ENCODE measurements around the gene ARHGEF12. TPM values are rescaled to one million over a fixed set of nuclear protein-coding genes. Genes with fewer than 3 reads are reported as not detected.
"Not testable (repeated sequence)": the region's sequence is repeated elsewhere in the genome, so short reads cannot be mapped to it uniquely, and the experiment has no call there.

The ARHGEF12 gene
- total RNA-seq, 4 donors from 2014 or later: 92.1 to 122 (median 104) TPM

DNA sequence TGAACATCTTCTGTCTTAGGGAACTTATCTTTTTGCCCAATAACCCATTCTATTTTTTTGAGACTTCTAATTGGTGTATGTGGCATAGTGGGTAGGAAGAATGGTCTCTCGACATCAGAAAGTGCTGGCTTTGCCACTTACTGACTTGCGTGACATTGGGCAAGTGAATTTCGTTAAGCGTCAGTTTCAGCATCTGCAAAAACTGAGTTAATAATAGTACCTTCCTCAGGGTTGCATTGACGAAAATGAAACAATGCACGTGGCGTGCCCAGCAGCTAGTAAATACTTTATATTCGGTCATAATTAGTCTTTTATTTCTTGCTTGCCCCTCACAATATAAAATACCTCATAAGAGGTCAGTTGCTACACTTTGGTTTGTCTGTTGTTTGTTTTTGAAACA, 162.9 kb downstream of the ARHGEF12 start:
- Histone ChIP-seq H3K27me3 (no peaks in the 10 kb centered on the region), H3K9me3 (no peaks in the 10 kb centered on the region), H3K36me3 (peaks cover 0 to 5% (median 0%) of the 10 kb centered on the region in 3 donors), H3K4me3 (no peak overlapping the region), H3K4me1 (peaks cover 0 to 5% (median 0%) of the 10 kb centered on the region in 4 donors), H3K27ac (no peak overlapping the region)
- DNase-seq (ENCODE audit: low spot score in 2 of 2): no peak
- TF ChIP-seq EP300 (IDR thresholded peaks at IDR 0.05): no peak
- TF ChIP-seq POLR2A (IDR thresholded peaks at IDR 0.05): no peak
- TF ChIP-seq CTCF (IDR thresholded peaks at IDR 0.05): no peak
- 85 to 86% methylated on average over 8 of the region's 8 CpGs for WGBS, 2 donors

- H3K36me3 ChIP-seq: peaks cover 0 to 3% (median 0%) of the 10 kb centered on the region in 3 donors
- TF ChIP-seq POLR2A (IDR thresholded peaks at IDR 0.05) (no peak), EP300 (IDR thresholded peaks at IDR 0.05) (no peak), CTCF (IDR thresholded peaks at IDR 0.05) (no peak)
- H3K4me3 ChIP-seq: no peak overlapping the region
- 78 to 91% methylated on average over 5 of the region's 5 CpGs for WGBS, 2 donors
- no peak for DNase-seq (ENCODE audit: low spot score in 2 of 2)
- peaks cover 0 to 5% (median 0%) of the 10 kb centered on the region in 4 donors for H3K4me1 ChIP-seq
- H3K27ac ChIP-seq: no peak overlapping the region
- H3K9me3 ChIP-seq: no peaks in the 10 kb centered on the region
- H3K27me3 ChIP-seq: peaks cover 0 to 6% of the 10 kb centered on the region in 2 donors
These were observed 163.6 kb downstream of the ARHGEF12 start for GRCh38 chr11:120499859-120500258.

DNA sequence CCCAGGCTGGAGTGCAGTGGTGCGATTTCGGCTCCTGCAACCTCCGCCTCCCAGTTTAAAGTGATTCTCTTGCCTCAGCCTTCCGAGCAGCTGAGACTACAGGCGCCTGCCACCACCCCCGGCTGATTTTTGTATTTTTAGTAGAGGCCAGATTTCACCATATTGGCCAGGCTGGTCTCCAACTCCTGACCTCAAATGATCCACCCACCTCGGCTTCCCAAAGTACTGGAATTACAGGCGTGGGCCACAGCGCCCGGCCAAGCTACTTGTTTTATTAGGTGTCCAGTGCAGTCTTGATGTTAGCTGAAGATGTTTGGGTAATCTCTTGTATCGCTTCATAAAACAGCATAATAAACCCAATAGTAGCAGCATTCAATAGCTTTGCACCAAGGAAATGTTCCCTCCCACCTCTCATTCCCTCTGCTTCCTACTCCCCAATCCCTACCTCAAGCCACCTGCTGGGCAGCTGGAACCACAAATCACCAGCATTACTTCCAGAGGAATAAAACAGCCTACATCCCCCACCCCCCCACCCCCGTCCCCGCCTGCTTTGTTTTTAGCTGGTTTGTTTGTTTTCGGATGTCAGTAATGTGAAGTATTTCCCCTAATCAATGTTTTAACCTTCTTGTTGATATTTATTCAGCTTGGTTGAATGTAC, 164.3 kb downstream of the ARHGEF12 start:
- Histone ChIP-seq H3K4me3 (no peak overlapping the region), H3K4me1 (peaks cover 0 to 5% (median 0%) of the 10 kb centered on the region in 4 donors), H3K27ac (no peak overlapping the region), H3K27me3 (peaks cover 0 to 13% of the 10 kb centered on the region in 2 donors), H3K9me3 (no peaks in the 10 kb centered on the region), H3K36me3 (no peaks in the 10 kb centered on the region)
- WGBS, 2 donors: 36 to 42% methylated on average over 13 of the region's 14 CpGs
- DNase-seq (ENCODE audit: low spot score in 2 of 2): peak in 1 of 2 donors; percentile 23
- TF ChIP-seq EP300 (IDR thresholded peaks at IDR 0.05) (no peak), POLR2A (IDR thresholded peaks at IDR 0.05) (no peak), CTCF (IDR thresholded peaks at IDR 0.05) (no peak)

- peaks cover 0 to 20% of the 10 kb centered on the region in 2 donors for H3K27me3 ChIP-seq
- no peak overlapping the region for H3K4me3 ChIP-seq
- no peak for DNase-seq (ENCODE audit: low spot score in 2 of 2)
- no peaks in the 10 kb centered on the region for H3K36me3 ChIP-seq
- no peak for TF ChIP-seq EP300 (IDR thresholded peaks at IDR 0.05)
- TF ChIP-seq CTCF (IDR thresholded peaks at IDR 0.05): no peak
- no peak for TF ChIP-seq POLR2A (IDR thresholded peaks at IDR 0.05)
- WGBS, 2 donors: 46 to 48% methylated on average over 2 of the region's 2 CpGs
- H3K9me3 ChIP-seq: no peaks in the 10 kb centered on the region
- no peak overlapping the region for H3K27ac ChIP-seq
- H3K4me1 ChIP-seq: peaks cover 0 to 5% (median 0%) of the 10 kb centered on the region in 4 donors
These were observed 165.2 kb downstream of the ARHGEF12 start for GRCh38 chr11:120501440-120501839.

DNA sequence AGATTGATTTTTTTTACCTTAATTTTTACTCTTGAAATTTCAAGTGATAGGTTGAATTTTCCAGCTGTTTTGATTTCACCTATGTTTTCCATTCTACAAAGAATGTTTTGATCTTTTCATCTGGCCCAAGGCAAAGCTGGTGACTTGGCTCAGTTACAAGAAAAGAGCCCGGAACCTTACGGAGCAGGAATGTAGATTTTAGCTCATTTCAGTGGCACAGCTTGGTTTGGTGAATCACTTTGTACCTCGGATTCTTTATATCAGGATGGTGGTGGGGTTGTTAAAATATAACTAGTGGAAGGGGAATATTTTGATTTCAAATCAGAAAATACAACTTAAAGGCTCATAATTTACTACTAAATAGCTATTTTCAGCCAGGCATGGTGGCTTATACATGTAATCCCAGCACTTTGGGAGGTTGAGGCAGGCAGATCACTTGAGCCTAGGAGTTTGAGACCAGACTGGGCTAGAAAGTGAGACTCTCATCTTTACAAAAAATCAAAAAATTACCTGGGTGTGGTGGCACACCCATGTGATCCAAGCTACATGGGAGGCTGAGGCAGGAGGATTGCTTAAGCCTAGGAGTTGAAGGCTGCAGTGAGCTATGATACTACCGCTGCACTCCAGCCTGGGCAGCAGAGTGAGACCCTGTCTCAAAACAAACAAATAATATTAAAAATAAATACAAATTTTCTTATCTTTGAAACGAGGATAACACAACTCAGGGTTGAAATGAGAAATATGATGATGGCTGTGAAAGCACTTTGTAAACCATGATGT, 166.0 kb downstream of the ARHGEF12 start:
- peaks cover 0 to 27% of the 10 kb centered on the region in 2 donors for H3K27me3 ChIP-seq
- H3K9me3 ChIP-seq: no peaks in the 10 kb centered on the region
- DNase-seq (ENCODE audit: low spot score in 2 of 2): no peak
- H3K4me1 ChIP-seq: peaks cover 0 to 5% (median 0%) of the 10 kb centered on the region in 4 donors
- no peak for TF ChIP-seq POLR2A (IDR thresholded peaks at IDR 0.05)
- no peak for TF ChIP-seq EP300 (IDR thresholded peaks at IDR 0.05)
- TF ChIP-seq CTCF (IDR thresholded peaks at IDR 0.05): no peak
- H3K27ac ChIP-seq: no peak overlapping the region
- H3K36me3 ChIP-seq: no peaks in the 10 kb centered on the region
- 76 to 81% methylated on average over 5 of the region's 5 CpGs for WGBS, 2 donors
- H3K4me3 ChIP-seq: no peak overlapping the region

DNA sequence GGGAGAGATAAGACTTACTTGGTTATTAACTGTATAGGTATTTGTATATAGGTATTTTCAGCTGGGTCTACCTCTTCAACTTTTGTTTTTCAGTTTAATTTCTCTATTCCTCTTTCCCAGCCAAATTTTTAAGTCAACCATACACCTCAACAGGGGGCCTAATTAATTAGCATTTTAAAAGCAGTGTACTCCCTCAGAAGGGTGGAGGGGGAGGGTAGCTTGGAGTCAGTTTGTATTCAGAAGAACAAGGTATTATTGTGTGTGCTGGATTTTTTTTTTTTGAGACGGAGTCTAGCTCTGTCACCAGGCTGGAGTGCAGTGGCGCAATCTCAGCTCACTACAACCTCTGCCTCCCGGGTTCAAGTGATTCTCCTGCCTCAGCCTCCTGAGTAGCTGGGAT, 167.3 kb downstream of the ARHGEF12 start:
- 50 to 55% methylated on average over 3 of the region's 3 CpGs for WGBS, 2 donors
- not testable (repeated sequence) for H3K36me3 ChIP-seq; H3K4me3 ChIP-seq; H3K4me1 ChIP-seq; H3K9me3 ChIP-seq; H3K27ac ChIP-seq; DNase-seq (ENCODE audit: low spot score in 2 of 2)
- H3K27me3 ChIP-seq: peaks cover 0 to 40% of the 10 kb centered on the region in 2 donors
